ENCODE measurements around the gene ERFL.
"Not testable (repeated sequence)": the region's sequence is repeated elsewhere in the genome, so short reads cannot be mapped to it uniquely, and the experiment has no call there.

ERFL gene

GRCh38 chr19:41939861-41940730 lies 11.8 kb upstream of the ERFL start (continued):
- TF ChIP-seq ZBTB10 (tag by site-specific recombination; IDR thresholded peaks at IDR 0.05) = peak; percentile 89
- peak; percentile 50; the same call in 1 of the 2 replicates for TF ChIP-seq ZBTB7A (tag by site-specific recombination; IDR thresholded peaks at IDR 0.05; ENCODE audit: low read depth)
- no peak for TF ChIP-seq ZFP41 (tag by site-specific recombination; IDR thresholded peaks at IDR 0.05; ENCODE audit: borderline replicate concordance)
- TF ChIP-seq ZNF670 (tag by site-specific recombination; IDR thresholded peaks at IDR 0.05; ENCODE audit: low read depth) = no peak
- TF ChIP-seq MEIS1 (CRISPR knock-in tag; IDR thresholded peaks at IDR 0.05; ENCODE audit: borderline replicate concordance) = no peak
- peak; percentile 18; the same call in 1 of the 2 replicates for TF ChIP-seq ZNF623 (tag by site-specific recombination; IDR thresholded peaks at IDR 0.05)
- peak; percentile 42; the same call in 1 of the 2 replicates for TF ChIP-seq KLF16 (tag by site-specific recombination; IDR thresholded peaks at IDR 0.05)
- no peak for TF ChIP-seq ZNF2 (tag by site-specific recombination; IDR thresholded peaks at IDR 0.05)
- peak; percentile 70; the same call in 1 of the 2 replicates for TF ChIP-seq ZNF785 (tag by site-specific recombination; IDR thresholded peaks at IDR 0.05)
- TF ChIP-seq ZNF558 (tag by site-specific recombination; IDR thresholded peaks at IDR 0.05) = no peak

- CTCF ChIA-PET; H3K36me3 ChIP-seq (ENCODE audit: control insufficient read depth in 2 of 2, insufficient read depth in 1 of 2, low read length in 2 of 2); H3K9me3 ChIP-seq (ENCODE audit: control insufficient read depth, insufficient read depth, low read depth, low read length); H3K4me3 ChIP-seq (ENCODE audit: low read depth, low read length); H3K27ac ChIP-seq (ENCODE audit: extremely low read depth, low read depth, low read length); H3K4me1 ChIP-seq (ENCODE audit: control insufficient read depth, insufficient read depth, low read length): not testable (repeated sequence)
- POLR2A ChIA-PET = interaction anchor here (0.8 to 1.6 kb wide), 2 partner anchors 66 to 80 kb away, joined by 4 to 8 read pairs; partner anchors contain the start of gene RPS19
- TF ChIP-seq GLIS1 (tag by site-specific recombination; IDR thresholded peaks at IDR 0.05) = peak; percentile 73
These were observed 11.0 kb upstream of the ERFL start for GRCh38 chr19:41939209-41939608.

GRCh38 chr19:41937525-41938468 lies 9.5 kb upstream of the ERFL start:
- Histone ChIP-seq H3K9me3 (ENCODE audit: control insufficient read depth, insufficient read depth, low read depth, low read length) (no peaks in the 10 kb centered on the region), H3K4me3 (ENCODE audit: low read depth, low read length) (no peak overlapping the region), H3K27ac (ENCODE audit: extremely low read depth, low read depth, low read length) (no peak overlapping the region), H3K36me3 (ENCODE audit: control insufficient read depth in 2 of 2, insufficient read depth in 1 of 2, low read length in 2 of 2) (no peaks in the 10 kb centered on the region), H3K4me1 (ENCODE audit: control insufficient read depth, insufficient read depth, low read length) (peaks cover 3% of the 10 kb centered on the region; the same call in 1 of the 2 replicates)
- POLR2A ChIA-PET = interaction anchor here (1.2 to 1.9 kb wide), 3 partner anchors 54 to 78 kb away, joined by 4 to 8 read pairs (median 7); partner anchors contain the start of gene RPS19
- CTCF ChIA-PET = interaction anchor here (0.5 to 1.9 kb wide), 8 partner anchors 10 to 184 kb away, joined by 3 to 18 read pairs (median 3); no protein-coding TSS in a partner anchor
- TF ChIP-seq ZNF274 (IDR thresholded peaks at IDR 0.05; ENCODE audit: low read length) = no peak
- no peak for TF ChIP-seq ZNF274 (tag by site-specific recombination; IDR thresholded peaks at IDR 0.05; ENCODE audit: borderline replicate concordance)
- TF ChIP-seq ZFHX2 (tag by site-specific recombination; conservative IDR thresholded peaks at IDR 0.05) = peak; percentile 47; the same call in 1 of the 2 replicates
- TF ChIP-seq ZNF626 (tag by site-specific recombination; IDR thresholded peaks at IDR 0.05) = no peak
- TF ChIP-seq ZNF221 (tag by site-specific recombination; IDR thresholded peaks at IDR 0.05; ENCODE audit: borderline replicate concordance) = no peak
- no peak for TF ChIP-seq ZNF324 (tag by site-specific recombination; IDR thresholded peaks at IDR 0.05)
- peak; percentile 71 for TF ChIP-seq ZBTB20 (tag by site-specific recombination; IDR thresholded peaks at IDR 0.05)
- peak; percentile 21; the same call in 1 of the 2 replicates for TF ChIP-seq GLIS2 (tag by site-specific recombination; IDR thresholded peaks at IDR 0.05)
- TF ChIP-seq ZNF600 (tag by site-specific recombination; IDR thresholded peaks at IDR 0.05) = peak; percentile 78
- no peak for TF ChIP-seq YY2 (tag by site-specific recombination; IDR thresholded peaks at IDR 0.05)
- TF ChIP-seq ZNF138 (tag by site-specific recombination; IDR thresholded peaks at IDR 0.05; ENCODE audit: borderline replicate concordance) = no peak
- TF ChIP-seq BCL11B (tag by site-specific recombination; IDR thresholded peaks at IDR 0.05; ENCODE audit: low read depth) = peak; percentile 35; the same call in 1 of the 2 replicates
- no peak for TF ChIP-seq ZSCAN16 (tag by site-specific recombination; IDR thresholded peaks at IDR 0.05)
- no peak for TF ChIP-seq ZBTB48 (tag by site-specific recombination; IDR thresholded peaks at IDR 0.05)
- peak; percentile 52; the same call in 1 of the 2 replicates for TF ChIP-seq PATZ1 (tag by site-specific recombination; IDR thresholded peaks at IDR 0.05)
- TF ChIP-seq ZBTB17 (tag by site-specific recombination; IDR thresholded peaks at IDR 0.05) = peak; percentile 84
